ENCODE results near the gene LMTK3. TPM values are rescaled to one million over a fixed set of nuclear protein-coding genes. Genes with fewer than 3 reads are reported as not detected.
A peak's percentile ranks its signal among the peaks of the same experiment; 100 is the strongest.

Gene LMTK3
- total and polyA plus RNA-seq, 2 experiments from 2014 or later: 1.3 to 3.7 TPM

- H2AFZ ChIP-seq: peak overlapping the region; percentile 98
- DNase-seq (ENCODE audit: low spot score): peak; percentile 84
- H3K4me2 ChIP-seq: peak overlapping the region; percentile 97
- no peaks in the 10 kb centered on the region for H4K20me1 ChIP-seq (ENCODE audit: insufficient read depth, poor library complexity, severe bottlenecking)
- H3K4me3 ChIP-seq: peak overlapping the region; percentile 90
- TF ChIP-seq CTCF (IDR thresholded peaks at IDR 0.05; ENCODE audit: poor library complexity) (no peak), EZH2 (IDR thresholded peaks at IDR 0.05; ENCODE audit: borderline replicate concordance) (no peak), EZH2phosphoT487 (IDR thresholded peaks at IDR 0.05; ENCODE audit: low read depth, severe bottlenecking, unreplicated experiment) (no peak)
- H3K9me3 ChIP-seq (ENCODE audit: low read depth): no peaks in the 10 kb centered on the region
- no peaks in the 10 kb centered on the region for H3K4me1 ChIP-seq (ENCODE audit: insufficient read depth)
- no peak overlapping the region for H3K27ac ChIP-seq
- WGBS (ENCODE audit: low lambda C conversion rate, missing lambda C conversion rate): 7% methylated on average over 36 of the region's 54 CpGs
- no peaks in the 10 kb centered on the region for H3K9me2 ChIP-seq (replicated peaks; ENCODE audit: insufficient read depth)
- no peaks in the 10 kb centered on the region for H3K79me2 ChIP-seq
- no peaks in the 10 kb centered on the region for H3K36me3 ChIP-seq (replicated peaks; ENCODE audit: insufficient read depth, low read depth)
- H3K27me3 ChIP-seq: peaks cover 12% of the 10 kb centered on the region
Measured at GRCh38 chr19:48513289-48514122, 1.9 kb upstream of the LMTK3 start.

GRCh38 chr19:48512504-48513288 lies 1.1 kb upstream of the LMTK3 start:
- Histone ChIP-seq H3K36me3 (replicated peaks; ENCODE audit: insufficient read depth, low read depth) (no peaks in the 10 kb centered on the region), H3K79me2 (no peaks in the 10 kb centered on the region), H3K9me2 (replicated peaks; ENCODE audit: insufficient read depth) (no peaks in the 10 kb centered on the region), H4K20me1 (ENCODE audit: insufficient read depth, poor library complexity, severe bottlenecking) (no peaks in the 10 kb centered on the region), H3K27ac (no peak overlapping the region), H3K27me3 (peaks cover 12% of the 10 kb centered on the region), H3K4me1 (ENCODE audit: insufficient read depth) (no peaks in the 10 kb centered on the region), H3K4me3 (no peak overlapping the region), H2AFZ (no peak overlapping the region), H3K4me2 (peak overlapping the region; percentile 97), H3K9me3 (ENCODE audit: low read depth) (no peaks in the 10 kb centered on the region)
- 76% methylated on average over 19 of the region's 19 CpGs for WGBS (ENCODE audit: low lambda C conversion rate, missing lambda C conversion rate)
- DNase-seq (ENCODE audit: low spot score): no peak
- TF ChIP-seq CTCF (IDR thresholded peaks at IDR 0.05; ENCODE audit: poor library complexity) (no peak), EZH2phosphoT487 (IDR thresholded peaks at IDR 0.05; ENCODE audit: low read depth, severe bottlenecking, unreplicated experiment) (no peak), EZH2 (IDR thresholded peaks at IDR 0.05; ENCODE audit: borderline replicate concordance) (no peak)

GRCh38 chr19:48511321-48511731 lies 309 bp downstream of the LMTK3 start:
- TF ChIP-seq EZH2 (IDR thresholded peaks at IDR 0.05; ENCODE audit: borderline replicate concordance) (no peak), EZH2phosphoT487 (IDR thresholded peaks at IDR 0.05; ENCODE audit: low read depth, severe bottlenecking, unreplicated experiment) (no peak), CTCF (IDR thresholded peaks at IDR 0.05; ENCODE audit: poor library complexity) (no peak)
- Histone ChIP-seq H3K27me3 (peaks cover 12% of the 10 kb centered on the region), H3K4me3 (no peak overlapping the region), H3K9me2 (replicated peaks; ENCODE audit: insufficient read depth) (no peaks in the 10 kb centered on the region), H3K9me3 (ENCODE audit: low read depth) (no peaks in the 10 kb centered on the region), H3K27ac (no peak overlapping the region), H3K79me2 (no peaks in the 10 kb centered on the region), H2AFZ (peak overlapping the region; percentile 71), H3K36me3 (replicated peaks; ENCODE audit: insufficient read depth, low read depth) (no peaks in the 10 kb centered on the region), H3K4me2 (peak overlapping the region; percentile 89), H3K4me1 (ENCODE audit: insufficient read depth) (no peaks in the 10 kb centered on the region), H4K20me1 (ENCODE audit: insufficient read depth, poor library complexity, severe bottlenecking) (no peaks in the 10 kb centered on the region)
- WGBS (ENCODE audit: low lambda C conversion rate, missing lambda C conversion rate): 2% methylated on average over 12 of the region's 32 CpGs
- DNase-seq (ENCODE audit: low spot score): no peak

Data from hepatocyte (in vitro differentiated cells).